Transverse colon (tissue), 4 donors: ENCODE data around the gene TRIM29. TPM values are rescaled to one million over a fixed set of nuclear protein-coding genes. Genes with fewer than 3 reads are reported as not detected.

Experiments
- DNase-seq: peaks from one replicate; pipeline ENCODE4 v3.0.0-alpha.2; 2019
- H3K27ac ChIP-seq, 4 donors: fragments of 200-600 bp; sonication (generic); 2 replicates each; pipeline ENCODE4 v1.5.1; 2016 to 2018; ENCODE audit warnings: inconsistent platforms in 4 of 4
- H3K27me3 ChIP-seq: fragments of 200-600 bp; sonication (generic); 2 replicates; pipeline ENCODE4 v1.5.1; 2017; ENCODE audit warnings: inconsistent platforms
- H3K36me3 ChIP-seq, 4 donors: fragments of 200-600 bp; sonication (generic); 2 replicates each; pipeline ENCODE4 v1.5.1; 2017 to 2019; ENCODE audit warnings: inconsistent platforms in 4 of 4
- H3K4me1 ChIP-seq, 4 donors: fragments of 200-600 bp; sonication (generic); 2 replicates each; pipeline ENCODE4 v1.5.1; 2017 to 2020; ENCODE audit warnings: inconsistent platforms in 4 of 4
- H3K4me3 ChIP-seq, 4 donors: fragments of 200-600 bp; sonication (generic); 1 replicate in 1 of 4; 2 replicates in 3 of 4; pipeline versions ENCODE4 v1.5.1 to v1.6.1; 2017 to 2019; ENCODE audit warnings: inconsistent platforms in 4 of 4
- H3K9me3 ChIP-seq, 2 donors: fragments of 200-600 bp; sonication (generic); 2 replicates each; pipeline ENCODE4 v1.5.1; 2017 to 2019; ENCODE audit warnings: inconsistent platforms in 2 of 2
- CTCF ChIP-seq, 5 experiments: fragments of 200-600 bp in 3 of 5; fragments of 450-650 bp in 2 of 5; sonication (generic) in 3 of 5; IDR thresholded peaks; 1 replicate in 2 of 5; 2 replicates in 3 of 5; pipeline ENCODE4 v1.5.1; 2016 to 2017; ENCODE audit warnings: antibody characterized with exemption in 5 of 5, inconsistent platforms in 3 of 5, mild to moderate bottlenecking in 2 of 5, moderate library complexity in 1 of 5
- EP300 ChIP-seq: sonication (generic); formaldehyde crosslinking; IDR thresholded peaks from one replicate; pipeline ENCODE4 v1.6.1; 2017; ENCODE audit warnings: antibody characterized with exemption, low read depth
- POLR2A ChIP-seq: fragments of 450-650 bp; IDR thresholded peaks from one replicate; pipeline ENCODE4 v1.6.1; 2016; ENCODE audit warnings: antibody characterized with exemption, mild to moderate bottlenecking, moderate library complexity
- POLR2AphosphoS5 ChIP-seq, 3 donors: sonication (generic); formaldehyde crosslinking; IDR thresholded peaks; one replicate each; pipeline ENCODE4 v1.6.1; 2016; ENCODE audit warnings: antibody characterized with exemption in 3 of 3
- WGBS, 2 donors: methylation state at CpG; one replicate each; pipeline ENCODE4 v1.1.5; 2018; ENCODE audit warnings: low coverage in 1 of 2; 5-methylcytosine and 5-hydroxymethylcytosine counted together
- in situ Hi-C, 4 donors: fragments of 200-750 bp; cut with MboI; loops; one replicate each; pipeline versions ENCODE4 v1.15.0 to v1.15.1; 2017; ENCODE audit warnings: low sequenced_read_pairs in 3 of 4, low pct_ligation_motif_present in 1 of 4, low pct_unique_long_range_greater_than_20kb in 1 of 4
- intact Hi-C: fragments of 100-400 bp; cut with DNase I; formaldehyde crosslinking; loops from one replicate; pipeline ENCODE4 v1.15.1; 2023; ENCODE audit warnings: low total_unique reads
- total RNA-seq, 4 donors: library from RNA; depleted of rRNA; stranded (reverse); fragments of >200 nt; gene quantifications; one replicate each; pipeline ENCODE4 v1.1.0, GENCODE V29; 2016

Gene TRIM29
- total RNA-seq, 4 donors from 2014 or later, result 0.75 to 7.8 (median 4.4) TPM; not detected in 1

- no peak for DNase-seq
- intact Hi-C loops (no loop called here), in situ Hi-C loops (no loop called here)
- no peak for TF ChIP-seq CTCF (IDR thresholded peaks at IDR 0.05)
- no peak for TF ChIP-seq POLR2AphosphoS5 (IDR thresholded peaks at IDR 0.05)
- no peak for TF ChIP-seq EP300
- TF ChIP-seq POLR2A, result no peak
- no peak overlapping the region for H3K27ac ChIP-seq
- no peaks in the 10 kb centered on the region for H3K36me3 ChIP-seq
- WGBS, 2 donors, result 79% methylated on average over 3 of the region's 3 CpGs; no CpG with 5 or more reads in 1 of the 2 donors
- H3K4me3 ChIP-seq, result no peak overlapping the region
- peaks cover 39% of the 10 kb centered on the region for H3K27me3 ChIP-seq
- no peaks in the 10 kb centered on the region for H3K4me1 ChIP-seq
- no peaks in the 10 kb centered on the region for H3K9me3 ChIP-seq
Measured at GRCh38 chr11:120149246-120149645, 11.3 kb upstream of the TRIM29 start.

GRCh38 chr11:120147950-120148270 is 10.0 kb upstream of the TRIM29 start:
- no peak for DNase-seq
- Histone ChIP-seq H3K4me1 (no peaks in the 10 kb centered on the region), H3K9me3 (no peaks in the 10 kb centered on the region), H3K27ac (no peak overlapping the region), H3K4me3 (no peak overlapping the region), H3K27me3 (peaks cover 41% of the 10 kb centered on the region), H3K36me3 (no peaks in the 10 kb centered on the region)
- no peak for TF ChIP-seq POLR2A
- no peak for TF ChIP-seq CTCF (IDR thresholded peaks at IDR 0.05)
- TF ChIP-seq EP300, result no peak
- no peak for TF ChIP-seq POLR2AphosphoS5 (IDR thresholded peaks at IDR 0.05)
- 67% methylated on average over 5 of the region's 5 CpGs; no CpG with 5 or more reads in 1 of the 2 donors for WGBS, 2 donors
- intact Hi-C loops (no loop called here), in situ Hi-C loops (no loop called here)

GRCh38 chr11:120147094-120147949 is 9.4 kb upstream of the TRIM29 start:
- Histone ChIP-seq H3K27ac (no peak overlapping the region), H3K9me3 (no peaks in the 10 kb centered on the region), H3K4me3 (no peak overlapping the region), H3K27me3 (peaks cover 41% of the 10 kb centered on the region), H3K4me1 (no peaks in the 10 kb centered on the region), H3K36me3 (no peaks in the 10 kb centered on the region)
- intact Hi-C loops, result no loop called here
- in situ Hi-C loops, result no loop called here
- 50 to 76% methylated on average over 6 to 17 of the region's 17 CpGs for WGBS, 2 donors
- TF ChIP-seq CTCF (IDR thresholded peaks at IDR 0.05), result no peak
- TF ChIP-seq EP300, result no peak
- TF ChIP-seq POLR2A, result no peak
- TF ChIP-seq POLR2AphosphoS5 (IDR thresholded peaks at IDR 0.05), result no peak
- no peak for DNase-seq

GRCh38 chr11:120146413-120147093 is 8.6 kb upstream of the TRIM29 start:
- Histone ChIP-seq H3K36me3 (no peaks in the 10 kb centered on the region), H3K4me1 (no peaks in the 10 kb centered on the region), H3K27me3 (peaks cover 41% of the 10 kb centered on the region), H3K4me3 (no peak overlapping the region), H3K9me3 (no peaks in the 10 kb centered on the region), H3K27ac (no peak overlapping the region)
- in situ Hi-C loops, result no loop called here
- 72 to 82% methylated on average over 4 to 14 of the region's 14 CpGs for WGBS, 2 donors
- no peak for DNase-seq
- TF ChIP-seq CTCF (IDR thresholded peaks at IDR 0.05) (no peak), POLR2A (no peak), POLR2AphosphoS5 (IDR thresholded peaks at IDR 0.05) (no peak), EP300 (no peak)
- intact Hi-C loops, result no loop called here
